LNCaP clone FGC (cell line): ENCODE results near the gene AMDHD2.

Experiments used
- DNase-seq: peaks from one replicate; pipeline ENCODE4 v3.0.0-alpha.2; 2011; ENCODE audit warnings: low read depth
- H3K4me3 ChIP-seq: 2 replicates; pipeline ENCODE4 v1.5.1; 2011; ENCODE audit warnings: mild to moderate bottlenecking, low read depth, low read length, control low read depth
- CTCF ChIP-seq: IDR thresholded peaks from 2 replicates; pipeline ENCODE4 v1.5.1; 2012; ENCODE audit warnings: mild to moderate bottlenecking; ENCODE audit not compliant: control insufficient read depth, insufficient read depth; ENCODE audit errors: extremely low read depth

AMDHD2 gene

DNA sequence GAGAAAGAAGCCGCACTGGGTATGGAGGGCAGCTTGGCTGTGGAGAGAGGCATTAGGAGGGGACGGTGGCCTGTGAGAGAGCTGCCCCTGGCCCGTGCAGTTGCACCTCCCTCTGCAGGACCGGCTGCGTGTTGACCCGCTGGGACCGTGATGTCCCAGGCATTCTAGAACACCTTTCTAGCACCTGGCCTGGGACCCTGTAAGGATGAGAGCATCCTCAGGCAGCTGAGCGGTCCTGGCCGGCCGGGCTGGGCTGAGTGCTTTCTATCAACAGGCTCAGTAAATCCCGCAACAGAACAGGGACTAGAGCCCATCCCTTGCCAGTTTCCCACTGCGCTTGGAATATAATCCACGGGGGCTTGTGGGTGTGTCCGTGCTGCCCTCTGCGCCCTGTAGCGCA is 30.6 kb upstream of the AMDHD2 start:
- no peak overlapping the region for H3K4me3 ChIP-seq
- no peak for DNase-seq
- no peak for TF ChIP-seq CTCF

DNA sequence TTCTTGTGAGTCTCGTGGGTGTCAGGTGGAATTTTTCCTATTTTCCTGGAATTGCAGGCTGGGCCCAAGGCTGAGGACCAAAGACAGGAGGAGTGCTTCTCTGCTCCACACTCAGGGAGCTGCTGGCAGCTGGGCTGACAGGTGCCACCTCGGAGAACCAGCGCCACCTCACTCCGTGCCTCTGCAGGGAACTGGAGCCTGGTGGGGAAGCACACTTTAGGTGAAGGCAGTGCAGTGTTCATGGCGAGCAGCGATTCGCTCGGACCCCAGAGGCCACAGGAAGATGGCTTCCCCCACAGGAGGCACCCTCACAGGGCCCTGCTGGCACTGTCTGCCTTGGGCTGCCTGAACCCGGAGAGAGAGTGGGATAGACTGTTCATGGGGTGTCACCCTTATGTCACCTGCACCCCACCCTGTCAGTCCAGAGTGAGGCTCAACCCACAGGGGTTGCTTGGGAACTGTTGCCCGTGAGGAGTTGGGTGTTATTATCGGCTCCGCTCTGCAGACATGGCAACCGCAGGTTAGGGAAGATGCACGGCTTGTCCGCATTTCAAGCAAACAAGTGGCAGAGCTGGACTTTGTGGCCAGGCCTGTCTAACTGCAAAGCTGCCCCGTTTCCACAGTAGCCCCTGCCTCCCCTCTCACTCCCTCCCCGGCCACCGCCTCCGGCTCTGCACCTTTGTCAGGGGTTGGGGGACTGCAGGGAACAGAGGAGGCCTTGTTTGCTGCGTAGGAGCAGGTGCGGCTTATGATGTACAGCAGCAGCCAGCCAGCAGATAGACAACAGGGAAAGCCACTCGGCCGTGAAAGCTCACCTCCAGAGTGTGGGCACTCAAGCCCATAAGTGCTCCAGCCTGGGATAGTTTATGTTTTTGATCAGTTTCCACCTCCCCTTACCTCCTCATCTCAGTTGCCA is 29.7 kb upstream of the AMDHD2 start:
- no peak for DNase-seq
- no peak for TF ChIP-seq CTCF
- no peak overlapping the region for H3K4me3 ChIP-seq

DNA sequence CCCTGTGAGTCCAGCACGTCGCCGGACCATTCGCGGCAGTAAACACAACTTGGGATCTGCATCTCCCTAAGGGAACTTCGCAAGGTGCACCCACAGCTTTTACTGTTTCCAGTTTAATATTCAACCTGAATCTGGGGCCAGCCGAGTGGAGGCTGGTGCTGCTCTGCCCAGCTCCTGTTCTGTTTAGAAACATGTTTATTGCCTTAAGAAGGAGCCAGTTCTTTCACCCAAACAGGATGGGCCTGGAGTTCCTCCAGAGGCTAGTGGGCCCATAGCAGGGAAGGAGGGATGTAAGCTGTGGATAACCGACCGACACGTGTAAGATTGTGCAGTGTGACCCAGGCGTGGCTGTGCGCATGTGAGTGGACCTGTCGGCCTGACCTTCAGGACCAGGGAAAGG is 27.9 kb upstream of the AMDHD2 start:
- no peak overlapping the region for H3K4me3 ChIP-seq
- DNase-seq = no peak
- no peak for TF ChIP-seq CTCF

- no peak for DNase-seq
- H3K4me3 ChIP-seq = no peak overlapping the region
- TF ChIP-seq CTCF = no peak
These were observed 26.6 kb upstream of the AMDHD2 start for GRCh38 chr16:2493605-2494004.

- TF ChIP-seq CTCF = no peak
- no peak overlapping the region for H3K4me3 ChIP-seq
- DNase-seq = no peak
These were observed 25.6 kb upstream of the AMDHD2 start for GRCh38 chr16:2494616-2495015.

- DNase-seq = no peak
- no peak for TF ChIP-seq CTCF
- no peak overlapping the region for H3K4me3 ChIP-seq
These were observed 25.1 kb upstream of the AMDHD2 start for GRCh38 chr16:2495041-2495440.
